Keratinocyte (primary cell): ENCODE measurements around the gene STIMATE. TPM values are rescaled to one million over a fixed set of nuclear protein-coding genes. Genes with fewer than 3 reads are reported as not detected.

Source experiments
- DNase-seq: peaks from one replicate; pipeline ENCODE4 v3.0.0-alpha.2; 2011; ENCODE audit warnings: low read depth, missing footprints, low spot score
- FAIRE-seq: peaks from 2 replicates; lab custom pipeline; 2011; peaks lifted over from hg19 to GRCh38; lab: Jason Lieb, UNC
- H2AFZ ChIP-seq: 2 replicates; pipeline ENCODE4 v1.6.0; 2012; ENCODE audit warnings: low read length, control low read depth, inconsistent platforms; ENCODE audit not compliant: control insufficient read depth
- H3K27ac ChIP-seq: 2 replicates; pipeline ENCODE4 v1.5.1; 2011; ENCODE audit warnings: low read length; ENCODE audit not compliant: control insufficient read depth, insufficient read depth
- H3K27me3 ChIP-seq: 3 replicates; pipeline ENCODE4 v1.6.0; 2011; ENCODE audit warnings: low read length; ENCODE audit not compliant: control insufficient read depth, insufficient read depth; ENCODE audit errors: extremely low read depth
- H3K36me3 ChIP-seq, 2 experiments: 2 replicates in 1 of 2; 3 replicates in 1 of 2; pipeline ENCODE4 v1.5.1; 2011; ENCODE audit warnings: low read length in 2 of 2, mild to moderate bottlenecking in 1 of 2; ENCODE audit not compliant: control insufficient read depth in 2 of 2, insufficient read depth in 2 of 2; ENCODE audit errors: extremely low read depth in 1 of 2
- H3K4me1 ChIP-seq: 3 replicates; pipeline ENCODE4 v1.5.1; 2011; ENCODE audit warnings: low read length; ENCODE audit not compliant: control insufficient read depth, insufficient read depth; ENCODE audit errors: extremely low read depth
- H3K4me2 ChIP-seq: 3 replicates; pipeline ENCODE4 v1.6.0; 2011; ENCODE audit warnings: low read depth, low read length; ENCODE audit not compliant: control insufficient read depth, insufficient read depth; ENCODE audit errors: extremely low read depth
- H3K4me3 ChIP-seq, 3 experiments: fragments of 200-600 bp in 1 of 3; sonication (generic) in 1 of 3; 2 replicates in 2 of 3; 3 replicates in 1 of 3; pipeline ENCODE4 v1.5.1; 2011 to 2016; ENCODE audit warnings: low read length in 3 of 3, mild to moderate bottlenecking in 3 of 3, control low read depth in 2 of 3, inconsistent platforms in 1 of 3, low read depth in 1 of 3, mixed read lengths in 1 of 3, mixed run types in 1 of 3, moderate library complexity in 1 of 3; ENCODE audit not compliant: control insufficient read depth in 2 of 3, insufficient read depth in 2 of 3; ENCODE audit errors: extremely low read depth in 1 of 3
- H3K79me2 ChIP-seq: 2 replicates; pipeline ENCODE4 v1.6.0; 2012; ENCODE audit warnings: low read length; ENCODE audit not compliant: control insufficient read depth, insufficient read depth
- H3K9ac ChIP-seq: 3 replicates; pipeline ENCODE4 v1.6.0; 2011; ENCODE audit warnings: low read length; ENCODE audit not compliant: control insufficient read depth, insufficient read depth; ENCODE audit errors: extremely low read depth
- H3K9me1 ChIP-seq: 3 replicates; pipeline ENCODE4 v1.6.0; 2011; ENCODE audit warnings: low read length; ENCODE audit not compliant: control insufficient read depth, insufficient read depth; ENCODE audit errors: extremely low read depth
- H3K9me3 ChIP-seq: 2 replicates; pipeline ENCODE4 v1.5.1; 2012; ENCODE audit warnings: low read depth, low read length; ENCODE audit not compliant: control insufficient read depth
- H4K20me1 ChIP-seq: 3 replicates; pipeline ENCODE4 v1.6.0; 2011; ENCODE audit warnings: low read length; ENCODE audit not compliant: control insufficient read depth, insufficient read depth; ENCODE audit errors: extremely low read depth
- EZH2 ChIP-seq: IDR thresholded peaks from one replicate; pipeline ENCODE4 v1.6.1; 2012; ENCODE audit warnings: inconsistent platforms, mild to moderate bottlenecking, low read length, moderate library complexity
- dilution Hi-C: fragments of 300-500 bp; cut with MboI; formaldehyde crosslinking; loops from one replicate; pipeline ENCODE4 v1.7.0; 2020; ENCODE audit warnings: low sequenced_read_pairs; ENCODE audit not compliant: extremely low pct_ligation_motif_present
- polyA plus RNA-seq, 5 experiments: library from polyadenylated mRNA; depleted of rRNA in 3 of 5; stranded (reverse) in 3 of 5; stranded (forward) in 1 of 5; unstranded in 1 of 5; fragments of >200 nt; gene quantifications; 1 replicate in 1 of 5; 2 replicates in 3 of 5; 3 replicates in 1 of 5; pipeline versions ENCODE4 v1.2.1 to v1.2.3, GENCODE V29; 2011 to 2012; ENCODE audit warnings: missing spikeins in 2 of 5, low read depth in 1 of 5, low replicate concordance in 1 of 5
- TF ChIP-seq, protein P1 (sequence below), 3 experiments: IDR thresholded peaks in 1 of 3; conservative IDR thresholded peaks in 1 of 3; optimal IDR thresholded peaks in 1 of 3; 2 replicates in 2 of 3; 3 replicates in 1 of 3; pipeline versions ENCODE3 to v1.5.1; 2011; ENCODE audit warnings: low read length in 3 of 3, mild to moderate bottlenecking in 3 of 3, moderate library complexity in 2 of 3, control low read depth in 1 of 3, inconsistent platforms in 1 of 3; ENCODE audit not compliant: insufficient read depth in 2 of 3; ENCODE audit errors: extremely low read depth in 1 of 3

STIMATE gene
- polyA plus RNA-seq, 1 donor (not counting 4 experiments of a cell fraction or from before 2014, with no cell fraction given), result 8.2 TPM

DNA sequence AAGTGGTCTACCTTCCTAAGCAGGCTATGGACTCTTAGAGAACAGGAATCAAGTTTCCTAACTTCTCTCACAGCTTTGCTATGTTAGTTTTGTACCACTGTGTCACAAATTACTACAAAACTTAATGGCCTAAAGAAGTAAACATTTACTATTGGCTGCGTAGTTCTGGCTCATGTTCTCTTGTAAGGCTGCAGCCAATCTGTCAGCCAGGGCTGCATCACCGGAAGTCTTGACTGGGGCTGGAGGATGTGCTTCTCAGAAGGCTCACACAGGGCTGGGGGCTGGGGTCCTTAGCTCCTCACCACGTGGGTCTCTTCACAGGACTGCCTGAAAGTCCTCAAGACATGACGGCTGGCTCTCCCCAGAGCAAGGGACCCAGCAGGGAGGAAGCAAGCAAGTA lies 15.5 kb downstream of the STIMATE start:
- Histone ChIP-seq H3K4me1 (peaks cover 7% of the 10 kb centered on the region), H3K9ac (no peak overlapping the region), H3K36me3 (peaks cover 2 to 12% of the 10 kb centered on the region in 2 experiments), H3K9me1 (no peaks in the 10 kb centered on the region), H3K79me2 (peaks cover 3% of the 10 kb centered on the region), H2AFZ (no peak overlapping the region), H3K4me2 (no peak overlapping the region), H3K27me3 (no peaks in the 10 kb centered on the region), H3K27ac (no peak overlapping the region), H3K9me3 (no peaks in the 10 kb centered on the region), H4K20me1 (peaks cover 2% of the 10 kb centered on the region), H3K4me3 (no peak overlapping the region)
- no peak for FAIRE-seq
- dilution Hi-C loops, result no loop called here
- no peak for DNase-seq
- TF ChIP-seq, protein P1, sequence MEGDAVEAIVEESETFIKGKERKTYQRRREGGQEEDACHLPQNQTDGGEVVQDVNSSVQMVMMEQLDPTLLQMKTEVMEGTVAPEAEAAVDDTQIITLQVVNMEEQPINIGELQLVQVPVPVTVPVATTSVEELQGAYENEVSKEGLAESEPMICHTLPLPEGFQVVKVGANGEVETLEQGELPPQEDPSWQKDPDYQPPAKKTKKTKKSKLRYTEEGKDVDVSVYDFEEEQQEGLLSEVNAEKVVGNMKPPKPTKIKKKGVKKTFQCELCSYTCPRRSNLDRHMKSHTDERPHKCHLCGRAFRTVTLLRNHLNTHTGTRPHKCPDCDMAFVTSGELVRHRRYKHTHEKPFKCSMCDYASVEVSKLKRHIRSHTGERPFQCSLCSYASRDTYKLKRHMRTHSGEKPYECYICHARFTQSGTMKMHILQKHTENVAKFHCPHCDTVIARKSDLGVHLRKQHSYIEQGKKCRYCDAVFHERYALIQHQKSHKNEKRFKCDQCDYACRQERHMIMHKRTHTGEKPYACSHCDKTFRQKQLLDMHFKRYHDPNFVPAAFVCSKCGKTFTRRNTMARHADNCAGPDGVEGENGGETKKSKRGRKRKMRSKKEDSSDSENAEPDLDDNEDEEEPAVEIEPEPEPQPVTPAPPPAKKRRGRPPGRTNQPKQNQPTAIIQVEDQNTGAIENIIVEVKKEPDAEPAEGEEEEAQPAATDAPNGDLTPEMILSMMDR (optimal IDR thresholded peaks at IDR 0.05 in 1 of 3, IDR thresholded peaks at IDR 0.05 in 1 of 3, conservative IDR thresholded peaks at IDR 0.05 in 1 of 3; ENCODE audit: extremely low read depth in 1 of 3, insufficient read depth in 2 of 3, low read length in 3 of 3), result no peak
- TF ChIP-seq EZH2, result no peak

DNA sequence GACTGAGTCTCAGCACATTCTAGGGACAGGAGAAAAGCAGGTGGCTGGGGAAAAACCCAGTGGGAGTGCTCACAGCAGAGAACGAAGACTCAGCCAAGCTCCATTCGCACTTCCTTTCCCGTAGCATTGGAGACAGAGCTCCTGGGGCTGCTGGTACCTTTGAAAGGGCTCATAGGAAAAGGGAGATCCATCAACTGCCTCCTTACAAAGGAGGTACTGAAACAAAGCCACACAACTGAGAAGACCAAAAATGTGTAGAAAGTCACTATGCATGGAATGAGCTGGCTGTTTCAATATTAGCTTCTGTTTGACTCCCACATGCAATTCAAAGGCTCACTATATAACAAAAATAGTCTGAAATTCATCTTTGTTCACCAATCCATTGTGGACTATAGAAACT lies 16.9 kb downstream of the STIMATE start:
- Histone ChIP-seq H3K27me3 (no peaks in the 10 kb centered on the region), H3K79me2 (no peaks in the 10 kb centered on the region)

More for the DNA sequence above, 16.9 kb downstream of the STIMATE start:
- FAIRE-seq, result no peak
- peaks cover 2% of the 10 kb centered on the region for H4K20me1 ChIP-seq
- no peak for TF ChIP-seq EZH2
- TF ChIP-seq, protein P1 (optimal IDR thresholded peaks at IDR 0.05 in 1 of 3, IDR thresholded peaks at IDR 0.05 in 1 of 3, conservative IDR thresholded peaks at IDR 0.05 in 1 of 3; ENCODE audit: extremely low read depth in 1 of 3, insufficient read depth in 2 of 3, low read length in 3 of 3), result no peak
- no peak overlapping the region for H3K27ac ChIP-seq
- H3K9me3 ChIP-seq, result no peaks in the 10 kb centered on the region
- H3K9ac ChIP-seq, result no peak overlapping the region
- H3K4me3 ChIP-seq, result no peak overlapping the region
- dilution Hi-C loops, result no loop called here
- H2AFZ ChIP-seq, result no peak overlapping the region
- H3K4me2 ChIP-seq, result no peak overlapping the region
- H3K4me1 ChIP-seq, result no peaks in the 10 kb centered on the region
- no peaks in the 10 kb centered on the region for H3K9me1 ChIP-seq
- DNase-seq, result no peak
- H3K36me3 ChIP-seq, result peaks cover 0 to 3% of the 10 kb centered on the region in 2 experiments
